Stimulated activated memory B cell treated with anti-CD40 and anti-IgM and Interleukin-4, amounts not matched to agents 10 μg/mL and 1 μg/mL and 100 μg/mL, for 72 hours (primary cell): ENCODE results near the gene HOMER2.
"Not testable (repeated sequence)": the region's sequence is repeated elsewhere in the genome, so short reads cannot be mapped to it uniquely, and the experiment has no call there.

Experiments used
- ATAC-seq: fragments of 150-1000 bp; cut with Tn5 transposase; 2 replicates; pipeline ENCODE4 v1.10.0; 2021
- H3K27ac Mint-ChIP-seq: one replicate; pipeline ENCODE4 v1.8.0; 2022; ENCODE audit warnings: mild to moderate bottlenecking, mixed read lengths
- H3K27me3 Mint-ChIP-seq: one replicate; pipeline ENCODE4 v1.8.0; 2022; ENCODE audit warnings: mixed read lengths
- H3K36me3 Mint-ChIP-seq: one replicate; pipeline ENCODE4 v1.8.0; 2022; ENCODE audit warnings: mixed read lengths
- H3K4me1 Mint-ChIP-seq: one replicate; pipeline ENCODE4 v1.8.0; 2022; ENCODE audit warnings: mixed read lengths
- H3K4me3 Mint-ChIP-seq: one replicate; pipeline ENCODE4 v1.8.0; 2022; ENCODE audit warnings: mild to moderate bottlenecking, moderate library complexity, mixed read lengths
- H3K9me3 Mint-ChIP-seq: one replicate; pipeline ENCODE4 v1.8.0; 2022; ENCODE audit warnings: mixed read lengths

The HOMER2 gene

DNA sequence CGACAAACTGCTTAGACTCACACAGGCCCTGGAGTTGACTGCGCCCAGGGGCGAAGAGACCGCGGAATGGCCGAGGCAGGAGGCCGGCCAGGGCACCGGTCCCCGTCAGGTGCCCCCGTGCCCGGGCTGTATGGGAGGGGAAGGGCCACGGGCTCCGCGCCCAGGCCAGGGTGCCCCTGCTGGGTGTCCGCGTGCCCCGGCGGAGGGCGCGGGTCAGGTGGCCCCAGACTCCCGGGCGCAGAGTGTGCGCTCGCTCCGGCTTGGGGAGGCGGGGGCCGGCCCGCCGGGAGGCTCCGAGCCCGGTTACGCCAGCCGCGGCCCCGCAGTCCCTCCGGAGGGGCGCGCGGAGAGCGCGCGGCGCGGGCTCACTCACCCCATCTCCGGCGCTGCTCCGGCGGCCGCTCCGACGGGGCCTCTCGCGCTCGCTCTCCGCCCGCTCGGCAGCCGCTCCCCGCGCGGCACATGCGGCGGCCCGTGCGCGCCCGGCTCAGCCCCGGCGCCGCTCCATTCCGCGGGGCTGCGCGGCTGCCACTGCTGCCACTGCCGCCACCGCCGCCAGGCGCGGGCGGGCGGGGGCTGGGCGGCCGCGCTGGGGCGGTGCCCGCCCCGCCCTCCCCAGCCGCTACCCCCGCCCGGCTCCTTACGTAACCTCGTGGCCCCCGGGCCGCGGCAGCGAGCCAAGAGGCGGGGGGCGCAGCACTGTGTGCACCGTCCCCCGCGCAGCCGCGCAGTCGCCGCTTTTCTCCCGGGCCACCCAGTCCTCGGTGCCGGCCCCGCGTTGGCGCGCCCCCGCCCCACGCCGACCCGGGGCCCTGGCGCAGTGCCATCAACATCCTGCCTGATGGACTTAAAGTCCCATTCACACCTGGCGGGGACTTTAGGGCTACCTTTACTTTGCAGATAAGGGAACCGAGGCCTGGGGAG, at the start of gene HOMER2:
Gene HOMER2 (minus strand): TSS at position 563 of the 924 bp plus-strand sequence. CDS start 185 bp downstream, at position 378.
- peaks cover 11% of the 10 kb centered on the region for H3K36me3 Mint-ChIP-seq
- ATAC-seq: peak; percentile 69
- peak within 1 kb of the TSS; percentile 68 for H3K4me3 Mint-ChIP-seq
- H3K4me1 Mint-ChIP-seq: no peaks in the 10 kb centered on the region
- H3K9me3 Mint-ChIP-seq: no peaks in the 10 kb centered on the region
- H3K27me3 Mint-ChIP-seq: peaks cover under 1% of the 10 kb centered on the region
- no peak within 1 kb of the TSS for H3K27ac Mint-ChIP-seq

- peak overlapping the region; percentile 50 for H3K27ac Mint-ChIP-seq
- not testable (repeated sequence) for H3K4me1 Mint-ChIP-seq, ATAC-seq, H3K4me3 Mint-ChIP-seq, H3K27me3 Mint-ChIP-seq, H3K9me3 Mint-ChIP-seq, H3K36me3 Mint-ChIP-seq
Observed at GRCh38 chr15:83000672-83001031, 48.1 kb upstream of the HOMER2 start.

DNA sequence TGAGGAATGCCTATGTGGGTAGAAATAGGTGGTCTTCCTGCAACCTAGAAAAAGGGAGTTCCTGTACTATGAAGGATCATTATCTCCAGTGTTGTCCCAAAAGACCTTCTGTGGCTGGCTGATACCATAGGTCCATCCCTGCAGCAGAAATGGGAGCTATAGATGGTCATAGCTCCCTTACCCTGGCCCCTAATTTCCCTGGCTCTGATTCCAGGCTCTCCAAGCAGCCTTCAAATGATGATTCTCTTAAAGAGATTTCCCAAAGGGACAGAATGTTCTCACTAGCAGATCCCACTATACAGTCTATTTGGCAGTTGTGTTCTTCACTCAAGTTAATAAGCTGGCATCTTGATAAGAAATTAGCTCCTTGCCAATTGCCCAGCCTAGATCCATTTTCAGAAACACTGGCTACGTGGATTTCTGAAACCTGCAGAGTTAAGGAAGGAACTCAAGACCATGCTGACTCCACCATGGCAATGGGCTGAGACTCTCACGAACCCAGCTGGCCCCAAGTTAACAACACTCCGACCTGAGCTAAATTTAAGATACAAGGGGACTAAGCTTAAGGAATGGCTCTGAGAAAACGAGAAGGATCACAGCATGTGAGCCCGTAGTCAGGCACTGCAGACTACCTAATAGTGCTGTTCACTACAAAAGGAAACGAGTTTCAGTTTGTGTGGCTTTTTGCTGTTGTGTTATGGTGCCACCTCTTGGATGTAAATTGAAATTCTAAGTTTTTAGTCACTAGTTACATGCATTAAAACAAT, 47.6 kb upstream of the HOMER2 start:
- no peaks in the 10 kb centered on the region for H3K9me3 Mint-ChIP-seq
- peak overlapping the region; percentile 36 for H3K4me3 Mint-ChIP-seq
- peak overlapping the region; percentile 50 for H3K27ac Mint-ChIP-seq
- H3K27me3 Mint-ChIP-seq: no peaks in the 10 kb centered on the region
- peak; percentile 78 for ATAC-seq
- no peaks in the 10 kb centered on the region for H3K36me3 Mint-ChIP-seq
- no peaks in the 10 kb centered on the region for H3K4me1 Mint-ChIP-seq

DNA sequence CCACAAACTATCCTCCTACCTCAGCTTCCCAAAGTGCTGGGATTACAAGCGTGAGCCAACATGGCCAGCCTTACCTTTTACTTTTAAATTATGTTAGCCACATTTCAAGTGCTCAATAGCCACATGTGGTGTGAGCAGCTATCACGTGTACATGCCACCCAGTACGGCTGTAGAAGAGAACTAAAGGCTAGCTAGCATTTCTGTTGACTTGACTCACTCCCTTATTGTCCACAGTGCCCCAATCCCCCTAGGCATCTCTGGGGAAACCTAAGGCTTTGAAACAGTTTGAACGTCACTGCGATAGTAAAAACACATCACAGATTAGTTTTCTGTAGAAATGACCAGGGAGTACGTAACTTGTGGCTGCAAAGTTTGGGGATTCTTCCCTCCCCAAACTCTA, 46.9 kb upstream of the HOMER2 start:
- ATAC-seq: no peak
- Mint-ChIP-seq H3K4me3 (no peak overlapping the region), H3K36me3 (no peaks in the 10 kb centered on the region), H3K9me3 (no peaks in the 10 kb centered on the region), H3K4me1 (no peaks in the 10 kb centered on the region), H3K27me3 (no peaks in the 10 kb centered on the region), H3K27ac (peak overlapping the region; percentile 50)

GRCh38 chr15:82995938-82996337, 43.4 kb upstream of the HOMER2 start:
- peaks cover 7% of the 10 kb centered on the region for H3K36me3 Mint-ChIP-seq
- no peaks in the 10 kb centered on the region for H3K9me3 Mint-ChIP-seq
- no peak overlapping the region for H3K4me3 Mint-ChIP-seq
- H3K27ac Mint-ChIP-seq: no peak overlapping the region
- H3K4me1 Mint-ChIP-seq: no peaks in the 10 kb centered on the region
- ATAC-seq: no peak
- H3K27me3 Mint-ChIP-seq: no peaks in the 10 kb centered on the region

DNA sequence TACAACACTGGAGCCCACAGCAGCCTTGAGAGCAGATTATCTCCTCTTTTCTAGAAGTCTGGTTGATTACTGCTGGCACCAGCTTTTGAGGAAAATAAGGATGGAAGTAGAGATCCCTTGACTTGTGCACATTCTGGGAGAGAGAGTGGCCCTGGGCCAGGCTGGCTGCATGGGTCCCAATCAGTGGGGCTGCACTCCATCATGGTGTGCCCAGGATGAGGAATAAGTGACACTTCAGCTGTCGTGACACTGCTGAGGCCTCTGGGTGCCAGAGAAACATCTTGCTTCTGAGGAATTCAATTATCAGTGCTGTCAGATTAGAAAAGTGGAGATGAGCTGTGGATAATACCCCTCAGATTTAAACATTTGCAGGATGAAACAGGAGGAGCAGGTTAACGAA, 42.6 kb upstream of the HOMER2 start:
- Mint-ChIP-seq H3K27ac (no peak overlapping the region), H3K4me1 (no peaks in the 10 kb centered on the region), H3K4me3 (no peak overlapping the region), H3K27me3 (no peaks in the 10 kb centered on the region), H3K36me3 (peaks cover 12% of the 10 kb centered on the region), H3K9me3 (no peaks in the 10 kb centered on the region)
- ATAC-seq: no peak

DNA sequence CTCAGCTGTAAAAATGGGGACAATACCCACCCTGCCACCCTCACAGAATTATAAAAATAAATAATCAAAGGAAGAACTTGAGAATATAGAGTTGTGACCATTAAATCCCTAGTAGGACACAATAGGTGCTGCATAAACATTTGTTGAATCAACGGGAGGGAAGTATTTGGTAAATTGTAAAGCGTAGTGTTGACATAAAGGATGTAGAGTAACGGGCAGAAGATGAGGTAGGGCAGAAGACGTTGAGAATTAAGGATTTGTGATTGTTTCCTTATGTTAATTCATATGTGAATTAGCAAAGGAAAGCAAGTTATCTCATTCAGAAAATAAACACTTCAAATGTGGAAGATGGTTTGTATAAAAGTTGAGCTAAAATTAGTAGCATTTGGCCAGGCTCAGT, 40.6 kb upstream of the HOMER2 start:
- no peaks in the 10 kb centered on the region for H3K9me3 Mint-ChIP-seq
- no peak overlapping the region for H3K27ac Mint-ChIP-seq
- H3K4me3 Mint-ChIP-seq: no peak overlapping the region
- H3K27me3 Mint-ChIP-seq: no peaks in the 10 kb centered on the region
- ATAC-seq: no peak
- peaks cover 21% of the 10 kb centered on the region for H3K36me3 Mint-ChIP-seq
- H3K4me1 Mint-ChIP-seq: no peaks in the 10 kb centered on the region

DNA sequence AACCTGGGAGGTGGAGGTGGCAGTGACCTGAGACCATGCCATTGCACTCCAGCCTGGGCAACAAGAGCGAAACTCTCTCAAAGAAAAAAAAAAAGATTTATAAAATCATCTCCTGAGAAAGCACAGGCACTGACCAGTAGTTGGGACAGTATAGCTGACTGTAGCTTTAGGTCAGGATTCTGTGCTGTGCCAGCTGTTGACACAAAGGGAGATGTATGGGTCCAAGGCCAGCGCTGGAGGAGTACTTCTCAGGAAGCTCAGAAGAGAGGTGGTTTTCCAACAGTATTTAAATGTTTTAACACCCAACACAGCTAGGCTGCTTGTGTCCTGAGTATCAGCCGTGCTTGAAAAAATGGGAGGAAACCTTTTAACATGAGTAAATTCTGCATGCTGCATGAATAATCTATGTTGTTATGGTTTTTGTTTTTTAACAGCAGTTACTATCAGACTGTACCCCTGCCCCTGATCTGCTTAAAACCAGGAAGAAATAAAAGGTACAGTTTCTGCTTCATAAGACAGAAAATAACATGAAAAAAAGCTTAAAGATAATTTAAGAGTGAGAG, 40.0 kb upstream of the HOMER2 start:
- Mint-ChIP-seq H3K4me3 (no peak overlapping the region), H3K27me3 (no peaks in the 10 kb centered on the region), H3K9me3 (no peaks in the 10 kb centered on the region), H3K36me3 (peaks cover 21% of the 10 kb centered on the region), H3K4me1 (peaks cover 2% of the 10 kb centered on the region), H3K27ac (no peak overlapping the region)
- no peak for ATAC-seq

DNA sequence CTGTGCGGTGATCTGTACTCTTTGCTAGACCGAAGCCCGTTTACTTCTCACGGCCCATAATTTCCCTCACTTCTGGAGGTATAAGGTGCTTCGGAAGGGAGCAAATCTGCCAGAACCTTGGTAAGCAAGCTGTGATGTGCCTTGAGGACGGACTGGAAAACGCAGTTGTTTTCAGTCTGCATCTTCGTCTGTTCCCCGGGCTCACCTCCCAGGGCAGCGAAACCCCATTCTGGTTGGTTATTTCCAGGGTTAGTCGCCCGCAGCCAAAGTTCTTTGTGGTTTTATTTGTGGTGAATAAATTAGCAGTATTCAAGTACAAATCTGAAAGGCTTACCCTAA, 33.9 kb upstream of the HOMER2 start:
- Mint-ChIP-seq H3K4me3 (peak overlapping the region; percentile 95), H3K36me3 (peaks cover 17% of the 10 kb centered on the region), H3K27me3 (no peaks in the 10 kb centered on the region), H3K27ac (peak overlapping the region; percentile 98), H3K4me1 (peaks cover 21% of the 10 kb centered on the region), H3K9me3 (no peaks in the 10 kb centered on the region)
- peak; percentile 41 for ATAC-seq

DNA sequence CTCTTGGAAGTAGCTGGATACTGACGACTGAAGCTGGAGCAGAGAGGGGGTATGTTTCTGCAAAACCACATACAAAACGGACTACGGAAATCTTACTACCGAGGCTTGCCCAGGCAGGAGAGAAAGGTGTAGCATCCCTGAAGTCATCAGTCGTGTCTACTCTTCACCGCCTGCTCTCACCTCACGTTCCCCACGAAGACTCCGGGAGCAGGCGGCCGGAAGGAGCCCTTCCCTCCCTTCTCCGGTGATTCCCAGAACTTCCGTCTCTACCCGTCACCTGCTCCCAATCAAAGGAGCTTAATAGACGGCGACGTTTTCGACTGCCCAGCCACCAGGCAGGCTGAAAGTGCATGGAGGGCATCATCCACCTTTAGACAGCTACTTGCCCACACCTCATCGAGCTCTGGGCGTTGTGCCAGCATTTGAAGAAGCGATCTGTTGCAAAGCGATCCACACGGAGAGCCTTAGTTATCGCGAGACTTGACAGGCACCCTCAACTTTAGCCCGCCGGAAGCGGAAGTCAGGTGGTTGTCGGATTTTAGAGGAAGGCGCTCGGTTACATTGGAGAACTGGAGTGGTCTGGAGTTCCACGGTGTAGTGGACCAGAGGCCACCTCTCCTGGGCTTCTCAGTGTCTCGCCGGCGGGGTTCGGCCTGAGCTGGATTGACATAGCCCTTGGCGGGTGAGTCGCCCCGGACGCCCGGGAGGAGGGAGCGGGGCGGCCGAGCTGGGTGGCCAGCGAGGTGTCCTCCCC, 33.3 kb upstream of the HOMER2 start, which contains the start of gene RAMAC:
Gene RAMAC (plus strand): TSS at position 523 of the 754 bp plus-strand sequence. CDS start 2,809 bp downstream, outside the sequence.
- H3K36me3 Mint-ChIP-seq: peaks cover 14% of the 10 kb centered on the region
- H3K4me3 Mint-ChIP-seq: peak within 1 kb of the TSS; percentile 95
- H3K4me1 Mint-ChIP-seq: peaks cover 21% of the 10 kb centered on the region
- no peaks in the 10 kb centered on the region for H3K27me3 Mint-ChIP-seq
- peak; percentile 97 for ATAC-seq
- H3K9me3 Mint-ChIP-seq: no peaks in the 10 kb centered on the region
- H3K27ac Mint-ChIP-seq: peak within 1 kb of the TSS; percentile 98

DNA sequence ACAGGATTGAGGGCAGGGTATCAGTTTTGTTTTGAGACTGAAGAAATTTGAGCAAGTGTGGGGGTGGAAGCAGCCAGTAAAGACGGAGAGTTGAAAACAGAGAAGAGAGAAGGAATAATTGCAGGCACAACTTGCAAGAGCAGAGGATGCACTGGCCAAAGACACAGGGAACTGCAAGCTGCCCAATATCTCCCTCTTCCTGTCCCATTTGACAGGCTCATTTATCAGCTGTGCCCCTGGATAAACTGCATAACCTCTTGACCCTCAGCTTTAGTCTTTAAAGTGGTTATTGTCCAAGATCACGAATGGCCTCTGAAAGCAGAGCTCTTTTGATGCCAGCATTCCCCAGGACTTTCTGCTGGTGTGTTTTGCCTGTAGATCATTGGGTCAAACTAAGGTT, 28.5 kb upstream of the HOMER2 start:
- H3K4me3 Mint-ChIP-seq: no peak overlapping the region
- H3K27me3 Mint-ChIP-seq: no peaks in the 10 kb centered on the region
- H3K4me1 Mint-ChIP-seq: peaks cover 13% of the 10 kb centered on the region
- H3K27ac Mint-ChIP-seq: no peak overlapping the region
- peaks cover 12% of the 10 kb centered on the region for H3K36me3 Mint-ChIP-seq
- no peaks in the 10 kb centered on the region for H3K9me3 Mint-ChIP-seq
- ATAC-seq: no peak

- no peaks in the 10 kb centered on the region for H3K9me3 Mint-ChIP-seq
- H3K27me3 Mint-ChIP-seq: no peaks in the 10 kb centered on the region
- no peak overlapping the region for H3K4me3 Mint-ChIP-seq
- no peak overlapping the region for H3K27ac Mint-ChIP-seq
- peaks cover 2% of the 10 kb centered on the region for H3K4me1 Mint-ChIP-seq
- H3K36me3 Mint-ChIP-seq: peaks cover 12% of the 10 kb centered on the region
- ATAC-seq: no peak
Observed at GRCh38 chr15:82979726-82980125, 27.2 kb upstream of the HOMER2 start.

GRCh38 chr15:82978438-82978837, 25.9 kb upstream of the HOMER2 start:
- no peaks in the 10 kb centered on the region for H3K27me3 Mint-ChIP-seq
- no peaks in the 10 kb centered on the region for H3K4me1 Mint-ChIP-seq
- ATAC-seq: no peak
- H3K36me3 Mint-ChIP-seq: peaks cover 12% of the 10 kb centered on the region
- no peaks in the 10 kb centered on the region for H3K9me3 Mint-ChIP-seq
- H3K4me3 Mint-ChIP-seq: no peak overlapping the region
- H3K27ac Mint-ChIP-seq: no peak overlapping the region

GRCh38 chr15:82977076-82977475, 24.6 kb upstream of the HOMER2 start:
- no peak overlapping the region for H3K27ac Mint-ChIP-seq
- no peak for ATAC-seq
- H3K9me3 Mint-ChIP-seq: no peaks in the 10 kb centered on the region
- H3K36me3 Mint-ChIP-seq: peaks cover 12% of the 10 kb centered on the region
- H3K27me3 Mint-ChIP-seq: no peaks in the 10 kb centered on the region
- H3K4me1 Mint-ChIP-seq: peaks cover 1% of the 10 kb centered on the region
- no peak overlapping the region for H3K4me3 Mint-ChIP-seq

DNA sequence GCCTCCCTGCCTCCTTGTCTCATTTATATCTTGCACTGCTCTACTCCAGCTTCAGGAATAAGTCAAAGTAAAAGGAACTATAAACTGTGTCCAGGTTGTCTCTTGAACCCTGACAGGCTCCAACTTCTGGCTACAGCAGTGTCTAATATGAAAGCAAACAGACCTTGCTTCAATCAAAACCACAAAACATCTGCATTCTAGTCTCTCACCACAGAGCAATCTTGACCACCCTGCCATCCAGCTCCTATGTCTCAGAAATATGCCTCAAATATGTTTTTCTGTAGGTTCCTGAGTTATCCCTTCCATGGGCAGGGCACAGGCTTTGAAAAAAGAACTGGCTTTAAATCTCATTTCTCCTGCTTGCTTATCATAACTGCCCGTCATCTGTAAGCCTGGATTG, 20.5 kb upstream of the HOMER2 start:
- H3K4me3 Mint-ChIP-seq: no peak overlapping the region
- peaks cover 7% of the 10 kb centered on the region for H3K36me3 Mint-ChIP-seq
- no peak overlapping the region for H3K27ac Mint-ChIP-seq
- no peaks in the 10 kb centered on the region for H3K9me3 Mint-ChIP-seq
- H3K4me1 Mint-ChIP-seq: peaks cover 6% of the 10 kb centered on the region
- no peaks in the 10 kb centered on the region for H3K27me3 Mint-ChIP-seq
- ATAC-seq: no peak
